HEK293 (cell line): Measurements from ENCODE around the gene AQP12A.
"Not testable (repeated sequence)": the region's sequence is repeated elsewhere in the genome, so short reads cannot be mapped to it uniquely, and the experiment has no call there.

ENCODE experiments used
- CTCF ChIP-seq: fragments of 450-650 bp; formaldehyde crosslinking; IDR thresholded peaks from 2 replicates; pipeline ENCODE4 v1.5.1; 2016; ENCODE audit warnings: missing biosample characterization, missing genetic modification characterization
- REPIN1 ChIP-seq: fragments of 450-650 bp; formaldehyde crosslinking; IDR thresholded peaks from 2 replicates; pipeline ENCODE4 v1.5.1; 2017; ENCODE audit warnings: missing biosample characterization, missing genetic modification characterization, low read depth
- SETDB1 ChIP-seq: IDR thresholded peaks from one replicate; pipeline ENCODE4 v1.6.1; 2017; ENCODE audit warnings: mild to moderate bottlenecking, low read length, moderate library complexity, mixed read lengths; ENCODE audit not compliant: insufficient read length
- ZBTB7A ChIP-seq: fragments of 450-650 bp; formaldehyde crosslinking; IDR thresholded peaks from 2 replicates; pipeline ENCODE4 v1.5.1; 2016; ENCODE audit warnings: low read depth, missing biosample characterization, missing genetic modification characterization
- ZFP41 ChIP-seq: fragments of 450-650 bp; formaldehyde crosslinking; IDR thresholded peaks from 2 replicates; pipeline ENCODE4 v1.5.1; 2016; ENCODE audit warnings: missing biosample characterization, missing genetic modification characterization, borderline replicate concordance
- ZNF221 ChIP-seq: fragments of 450-650 bp; formaldehyde crosslinking; IDR thresholded peaks from 2 replicates; pipeline ENCODE4 v1.5.1; 2017; ENCODE audit warnings: missing biosample characterization, missing genetic modification characterization, borderline replicate concordance
- ZNF24 ChIP-seq: fragments of 450-650 bp; formaldehyde crosslinking; IDR thresholded peaks from 2 replicates; pipeline ENCODE4 v1.5.1; 2016; ENCODE audit warnings: missing biosample characterization, missing genetic modification characterization
- ZNF354C ChIP-seq: fragments of 450-650 bp; formaldehyde crosslinking; IDR thresholded peaks from 2 replicates; pipeline ENCODE4 v1.5.1; 2016; ENCODE audit warnings: missing biosample characterization, missing genetic modification characterization, low read depth, borderline replicate concordance
- ZNF501 ChIP-seq: fragments of 450-650 bp; formaldehyde crosslinking; IDR thresholded peaks from 2 replicates; pipeline ENCODE4 v1.5.1; 2016; ENCODE audit warnings: missing biosample characterization, missing genetic modification characterization
- ZNF585B ChIP-seq: fragments of 450-650 bp; formaldehyde crosslinking; IDR thresholded peaks from 2 replicates; pipeline ENCODE4 v1.5.1; 2016; ENCODE audit warnings: missing biosample characterization, missing genetic modification characterization
- ZNF76 ChIP-seq: fragments of 450-650 bp; formaldehyde crosslinking; IDR thresholded peaks from 2 replicates; pipeline ENCODE4; 2016; ENCODE audit warnings: low read depth, missing biosample characterization, missing genetic modification characterization, borderline replicate concordance
- TF ChIP-seq, protein P1 (sequence below): fragments of 450-650 bp; formaldehyde crosslinking; IDR thresholded peaks from 2 replicates; pipeline ENCODE4; 2016; ENCODE audit warnings: missing biosample characterization, missing genetic modification characterization
- TF ChIP-seq, protein P2 (sequence below): sonication (generic); formaldehyde crosslinking; IDR thresholded peaks from 2 replicates; pipeline ENCODE4 v1.8.1; 2022; ENCODE audit warnings: mild to moderate bottlenecking, moderate library complexity, missing genetic modification reagents
- TF ChIP-seq, protein P3 (sequence below): fragments of 450-650 bp; formaldehyde crosslinking; IDR thresholded peaks from 2 replicates; pipeline ENCODE4 v1.5.1; 2016; ENCODE audit warnings: missing biosample characterization, missing genetic modification characterization

- TF ChIP-seq SETDB1; ZNF354C; ZNF221 (tag by site-specific recombination); ZNF24 (tag by site-specific recombination); CTCF (tag by site-specific recombination); ZNF585B (tag by site-specific recombination); REPIN1; ZBTB7A (tag by site-specific recombination); ZNF501 (tag by site-specific recombination); ZNF76; ZFP41 (tag by site-specific recombination): not testable (repeated sequence)
- TF ChIP-seq, protein P1, sequence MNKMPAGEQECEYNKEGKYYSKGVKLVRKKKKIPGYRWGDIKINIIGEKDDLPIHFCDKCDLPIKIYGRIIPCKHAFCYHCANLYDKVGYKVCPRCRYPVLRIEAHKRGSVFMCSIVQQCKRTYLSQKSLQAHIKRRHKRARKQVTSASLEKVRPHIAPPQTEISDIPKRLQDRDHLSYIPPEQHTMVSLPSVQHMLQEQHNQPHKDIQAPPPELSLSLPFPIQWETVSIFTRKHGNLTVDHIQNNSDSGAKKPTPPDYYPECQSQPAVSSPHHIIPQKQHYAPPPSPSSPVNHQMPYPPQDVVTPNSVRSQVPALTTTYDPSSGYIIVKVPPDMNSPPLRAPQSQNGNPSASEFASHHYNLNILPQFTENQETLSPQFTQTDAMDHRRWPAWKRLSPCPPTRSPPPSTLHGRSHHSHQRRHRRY (tag by site-specific recombination), result not testable (repeated sequence)
- TF ChIP-seq, protein P2, sequence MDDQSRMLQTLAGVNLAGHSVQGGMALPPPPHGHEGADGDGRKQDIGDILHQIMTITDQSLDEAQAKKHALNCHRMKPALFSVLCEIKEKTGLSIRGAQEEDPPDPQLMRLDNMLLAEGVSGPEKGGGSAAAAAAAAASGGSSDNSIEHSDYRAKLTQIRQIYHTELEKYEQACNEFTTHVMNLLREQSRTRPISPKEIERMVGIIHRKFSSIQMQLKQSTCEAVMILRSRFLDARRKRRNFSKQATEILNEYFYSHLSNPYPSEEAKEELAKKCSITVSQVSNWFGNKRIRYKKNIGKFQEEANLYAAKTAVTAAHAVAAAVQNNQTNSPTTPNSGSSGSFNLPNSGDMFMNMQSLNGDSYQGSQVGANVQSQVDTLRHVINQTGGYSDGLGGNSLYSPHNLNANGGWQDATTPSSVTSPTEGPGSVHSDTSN (CRISPR knock-in tag), result not testable (repeated sequence)
- TF ChIP-seq, protein P3, sequence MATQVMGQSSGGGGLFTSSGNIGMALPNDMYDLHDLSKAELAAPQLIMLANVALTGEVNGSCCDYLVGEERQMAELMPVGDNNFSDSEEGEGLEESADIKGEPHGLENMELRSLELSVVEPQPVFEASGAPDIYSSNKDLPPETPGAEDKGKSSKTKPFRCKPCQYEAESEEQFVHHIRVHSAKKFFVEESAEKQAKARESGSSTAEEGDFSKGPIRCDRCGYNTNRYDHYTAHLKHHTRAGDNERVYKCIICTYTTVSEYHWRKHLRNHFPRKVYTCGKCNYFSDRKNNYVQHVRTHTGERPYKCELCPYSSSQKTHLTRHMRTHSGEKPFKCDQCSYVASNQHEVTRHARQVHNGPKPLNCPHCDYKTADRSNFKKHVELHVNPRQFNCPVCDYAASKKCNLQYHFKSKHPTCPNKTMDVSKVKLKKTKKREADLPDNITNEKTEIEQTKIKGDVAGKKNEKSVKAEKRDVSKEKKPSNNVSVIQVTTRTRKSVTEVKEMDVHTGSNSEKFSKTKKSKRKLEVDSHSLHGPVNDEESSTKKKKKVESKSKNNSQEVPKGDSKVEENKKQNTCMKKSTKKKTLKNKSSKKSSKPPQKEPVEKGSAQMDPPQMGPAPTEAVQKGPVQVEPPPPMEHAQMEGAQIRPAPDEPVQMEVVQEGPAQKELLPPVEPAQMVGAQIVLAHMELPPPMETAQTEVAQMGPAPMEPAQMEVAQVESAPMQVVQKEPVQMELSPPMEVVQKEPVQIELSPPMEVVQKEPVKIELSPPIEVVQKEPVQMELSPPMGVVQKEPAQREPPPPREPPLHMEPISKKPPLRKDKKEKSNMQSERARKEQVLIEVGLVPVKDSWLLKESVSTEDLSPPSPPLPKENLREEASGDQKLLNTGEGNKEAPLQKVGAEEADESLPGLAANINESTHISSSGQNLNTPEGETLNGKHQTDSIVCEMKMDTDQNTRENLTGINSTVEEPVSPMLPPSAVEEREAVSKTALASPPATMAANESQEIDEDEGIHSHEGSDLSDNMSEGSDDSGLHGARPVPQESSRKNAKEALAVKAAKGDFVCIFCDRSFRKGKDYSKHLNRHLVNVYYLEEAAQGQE (tag by site-specific recombination), result not testable (repeated sequence)
These were observed 3.9 kb downstream of the AQP12A start for GRCh38 chr2:240695593-240695992.
